Liver (tissue), 9 donors: ENCODE measurements around the gene NACAD. TPM values are rescaled to one million over a fixed set of nuclear protein-coding genes. Genes with fewer than 3 reads are reported as not detected.

ENCODE experiments used
- DNase-seq: peaks from one replicate; pipeline ENCODE4 v3.0.0-alpha.2; 2017; ENCODE audit warnings: low spot score
- H3K27ac ChIP-seq, 2 donors: one replicate each; pipeline ENCODE4 v1.7.0; 2013; ENCODE audit warnings: inconsistent platforms in 2 of 2, low read length in 2 of 2, control low read depth in 1 of 2, low read depth in 1 of 2, mild to moderate bottlenecking in 1 of 2
- H3K27me3 ChIP-seq, 4 donors: one replicate each; pipeline versions ENCODE4 v1.6.1 to v1.7.0; 2013; ENCODE audit warnings: low read length in 3 of 4, inconsistent platforms in 1 of 4, mild to moderate bottlenecking in 1 of 4, moderate library complexity in 1 of 4; ENCODE audit not compliant: control insufficient read depth in 4 of 4, insufficient read depth in 4 of 4
- H3K36me3 ChIP-seq, 4 donors: one replicate each; pipeline versions ENCODE4 v1.6.1 to v1.7.0; 2013; ENCODE audit warnings: low read length in 3 of 4, mild to moderate bottlenecking in 3 of 4, low read depth in 1 of 4, moderate library complexity in 1 of 4; ENCODE audit not compliant: control insufficient read depth in 4 of 4, insufficient read depth in 3 of 4
- H3K4me1 ChIP-seq, 4 donors: one replicate each; pipeline versions ENCODE4 v1.6.1 to v1.7.0; 2013; ENCODE audit warnings: low read length in 3 of 4, mild to moderate bottlenecking in 3 of 4, moderate library complexity in 1 of 4; ENCODE audit not compliant: control insufficient read depth in 4 of 4, insufficient read depth in 4 of 4
- H3K4me3 ChIP-seq, 3 donors: one replicate each; pipeline versions ENCODE4 v1.6.1 to v1.7.0; 2013; ENCODE audit warnings: low read length in 3 of 3, control low read depth in 1 of 3, low read depth in 1 of 3, mild to moderate bottlenecking in 1 of 3
- H3K9ac ChIP-seq, 2 donors: one replicate each; pipeline ENCODE4 v1.7.0; 2013; ENCODE audit warnings: low read length in 2 of 2, mild to moderate bottlenecking in 2 of 2, moderate library complexity in 2 of 2, control low read depth in 1 of 2, low read depth in 1 of 2
- H3K9me3 ChIP-seq, 4 donors: one replicate each; pipeline versions ENCODE4 v1.6.1 to v1.7.0; 2013; ENCODE audit warnings: low read length in 3 of 4; ENCODE audit not compliant: control insufficient read depth in 4 of 4
- ATF3 ChIP-seq: IDR thresholded peaks from 2 replicates; pipeline ENCODE4 v1.6.1; 2016; ENCODE audit warnings: antibody characterized with exemption
- CTCF ChIP-seq: fragments of 150-350 bp; IDR thresholded peaks from 2 replicates; pipeline ENCODE4 v1.5.1; 2017; ENCODE audit warnings: improper control_type of control experiment, low read depth, low read length; ENCODE audit not compliant: missing input control
- EGR1 ChIP-seq, 2 donors: IDR thresholded peaks; 2 replicates each; pipeline ENCODE4 v1.6.1; 2016 to 2018; ENCODE audit warnings: antibody characterized with exemption in 2 of 2, low read depth in 2 of 2
- FOXA1 ChIP-seq: IDR thresholded peaks from 2 replicates; pipeline ENCODE4 v1.6.1; 2016; ENCODE audit warnings: antibody characterized with exemption
- GABPA ChIP-seq, 2 donors: IDR thresholded peaks in 1 of 2; conservative IDR thresholded peaks in 1 of 2; 2 replicates each; pipeline ENCODE4 v1.6.1; 2016; ENCODE audit warnings: antibody characterized with exemption in 2 of 2, mild to moderate bottlenecking in 1 of 2, moderate library complexity in 1 of 2
- HNF4A ChIP-seq, 2 donors: conservative IDR thresholded peaks; 2 replicates each; pipeline ENCODE4 v1.6.1; 2016; ENCODE audit warnings: antibody characterized with exemption in 2 of 2, mild to moderate bottlenecking in 2 of 2
- JUND ChIP-seq, 2 donors: IDR thresholded peaks; 2 replicates each; pipeline ENCODE4 v1.6.1; 2016; ENCODE audit warnings: antibody characterized with exemption in 2 of 2
- MAX ChIP-seq: IDR thresholded peaks from 2 replicates; pipeline ENCODE4 v1.6.1; 2016; ENCODE audit warnings: antibody characterized with exemption
- NR2F2 ChIP-seq: IDR thresholded peaks from 2 replicates; pipeline ENCODE4 v1.6.1; 2016; ENCODE audit warnings: antibody characterized with exemption
- RXRA ChIP-seq, 2 donors: IDR thresholded peaks; 2 replicates each; pipeline ENCODE4 v1.6.1; 2017 to 2018; ENCODE audit warnings: antibody characterized with exemption in 2 of 2, mild to moderate bottlenecking in 1 of 2
- SP1 ChIP-seq: IDR thresholded peaks from 2 replicates; pipeline ENCODE4 v1.6.1; 2018; ENCODE audit warnings: antibody characterized with exemption, mild to moderate bottlenecking
- ZBTB33 ChIP-seq: IDR thresholded peaks from 2 replicates; pipeline ENCODE4 v1.6.1; 2016; ENCODE audit warnings: antibody characterized with exemption
- WGBS: extraction: QIAGEN DNeasy Blood & Tissue Kit; methylation state at CpG from one replicate; pipeline ENCODE4 v1.1.7; 2013; 5-methylcytosine and 5-hydroxymethylcytosine counted together
- polyA plus RNA-seq, 2 donors: library from polyadenylated mRNA; stranded (reverse) in 1 of 2; unstranded in 1 of 2; fragments of 200-250 nt in 1 of 2; fragments of >200 nt in 1 of 2; fragmentation: Nextera tagmentation in 1 of 2; extraction: Ambion mirVana in 1 of 2; gene quantifications; one replicate each; pipeline versions ENCODE4 v1.2.1 to v1.2.3, GENCODE V29; 2013 to 2015
- total RNA-seq, 2 donors: library from RNA; depleted of rRNA; stranded (reverse); fragments of >200 nt; gene quantifications; one replicate each; pipeline ENCODE4 v1.2.3, GENCODE V29; 2014
- TF ChIP-seq, protein P1 (sequence below): IDR thresholded peaks from 2 replicates; pipeline ENCODE4 v1.6.1; 2016; ENCODE audit warnings: antibody characterized with exemption, mild to moderate bottlenecking
- donor health status: healthy.
- donor health status: healthy.
- donor health status: healthy.
- donor health status: healthy.
- donor health status: healthy.

NACAD gene
- total and polyA plus RNA-seq, 4 donors = 0.03 to 0.14 (median 0.09) TPM

- DNase-seq = no peak
- H3K9ac ChIP-seq = no peak overlapping the region
- TF ChIP-seq RXRA (IDR thresholded peaks at IDR 0.05) = no peak
- TF ChIP-seq MAX = no peak
- no peaks in the 10 kb centered on the region for H3K9me3 ChIP-seq
- peaks cover 0 to 3% (median 0%) of the 10 kb centered on the region in 4 donors for H3K4me1 ChIP-seq
- H3K4me3 ChIP-seq = no peak overlapping the region
- no peaks in the 10 kb centered on the region for H3K27me3 ChIP-seq
- peaks cover 6 to 27% (median 20%) of the 10 kb centered on the region in 4 donors for H3K36me3 ChIP-seq
- 89% methylated on average over 1 of the region's 1 CpG for WGBS
- H3K27ac ChIP-seq = no peak overlapping the region
These were observed 26.9 kb downstream of the NACAD start for GRCh38 chr7:45061806-45062425.

DNA sequence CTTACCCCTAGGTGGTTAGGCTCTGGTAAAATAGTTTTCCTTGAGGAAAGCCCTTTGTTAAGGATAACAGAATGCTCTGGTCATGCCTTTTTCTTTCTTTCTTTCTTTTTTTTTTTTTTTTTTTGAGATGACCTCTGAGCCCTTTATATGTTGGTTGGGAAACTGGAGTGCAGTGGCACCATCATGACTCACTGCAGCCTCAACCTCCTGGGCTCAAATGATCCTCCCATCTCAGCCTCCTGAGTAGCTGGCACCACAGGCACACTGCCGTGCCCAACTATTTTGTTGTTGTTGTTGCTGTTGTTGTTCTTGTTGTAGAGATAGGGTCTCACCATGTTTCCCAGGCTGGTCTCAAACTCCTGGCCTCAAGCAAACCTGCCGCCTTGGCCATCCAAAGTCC is 27.4 kb downstream of the NACAD start:
- WGBS = 98% methylated on average over 2 of the region's 2 CpGs
- Histone ChIP-seq H3K27me3 (no peaks in the 10 kb centered on the region), H3K27ac (no peak overlapping the region), H3K36me3 (peaks cover 6 to 27% (median 19%) of the 10 kb centered on the region in 4 donors), H3K4me1 (peaks cover 0 to 3% (median 0%) of the 10 kb centered on the region in 4 donors), H3K4me3 (no peak overlapping the region), H3K9ac (no peak overlapping the region), H3K9me3 (no peaks in the 10 kb centered on the region)
- DNase-seq = no peak
- TF ChIP-seq, protein P1, sequence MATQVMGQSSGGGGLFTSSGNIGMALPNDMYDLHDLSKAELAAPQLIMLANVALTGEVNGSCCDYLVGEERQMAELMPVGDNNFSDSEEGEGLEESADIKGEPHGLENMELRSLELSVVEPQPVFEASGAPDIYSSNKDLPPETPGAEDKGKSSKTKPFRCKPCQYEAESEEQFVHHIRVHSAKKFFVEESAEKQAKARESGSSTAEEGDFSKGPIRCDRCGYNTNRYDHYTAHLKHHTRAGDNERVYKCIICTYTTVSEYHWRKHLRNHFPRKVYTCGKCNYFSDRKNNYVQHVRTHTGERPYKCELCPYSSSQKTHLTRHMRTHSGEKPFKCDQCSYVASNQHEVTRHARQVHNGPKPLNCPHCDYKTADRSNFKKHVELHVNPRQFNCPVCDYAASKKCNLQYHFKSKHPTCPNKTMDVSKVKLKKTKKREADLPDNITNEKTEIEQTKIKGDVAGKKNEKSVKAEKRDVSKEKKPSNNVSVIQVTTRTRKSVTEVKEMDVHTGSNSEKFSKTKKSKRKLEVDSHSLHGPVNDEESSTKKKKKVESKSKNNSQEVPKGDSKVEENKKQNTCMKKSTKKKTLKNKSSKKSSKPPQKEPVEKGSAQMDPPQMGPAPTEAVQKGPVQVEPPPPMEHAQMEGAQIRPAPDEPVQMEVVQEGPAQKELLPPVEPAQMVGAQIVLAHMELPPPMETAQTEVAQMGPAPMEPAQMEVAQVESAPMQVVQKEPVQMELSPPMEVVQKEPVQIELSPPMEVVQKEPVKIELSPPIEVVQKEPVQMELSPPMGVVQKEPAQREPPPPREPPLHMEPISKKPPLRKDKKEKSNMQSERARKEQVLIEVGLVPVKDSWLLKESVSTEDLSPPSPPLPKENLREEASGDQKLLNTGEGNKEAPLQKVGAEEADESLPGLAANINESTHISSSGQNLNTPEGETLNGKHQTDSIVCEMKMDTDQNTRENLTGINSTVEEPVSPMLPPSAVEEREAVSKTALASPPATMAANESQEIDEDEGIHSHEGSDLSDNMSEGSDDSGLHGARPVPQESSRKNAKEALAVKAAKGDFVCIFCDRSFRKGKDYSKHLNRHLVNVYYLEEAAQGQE = no peak
- TF ChIP-seq JUND (IDR thresholded peaks at IDR 0.05) (no peak), GABPA (IDR thresholded peaks at IDR 0.05 in 1 of 2, conservative IDR thresholded peaks at IDR 0.05 in 1 of 2) (no peak), ATF3 (no peak), FOXA1 (no peak), MAX (no peak), NR2F2 (no peak), EGR1 (IDR thresholded peaks at IDR 0.05; ENCODE audit: low read depth in 2 of 2) (no peak)

GRCh38 chr7:45060295-45060694 is 28.5 kb downstream of the NACAD start:
- peaks cover 2 to 22% (median 13%) of the 10 kb centered on the region in 4 donors for H3K36me3 ChIP-seq
- H3K4me1 ChIP-seq = peaks cover 0 to 3% (median 0%) of the 10 kb centered on the region in 4 donors
- H3K27ac ChIP-seq = no peak overlapping the region
- no peaks in the 10 kb centered on the region for H3K27me3 ChIP-seq
- no peak for DNase-seq
- WGBS = 96% methylated on average over 3 of the region's 3 CpGs
- no peak overlapping the region for H3K4me3 ChIP-seq
- no peak overlapping the region for H3K9ac ChIP-seq
- H3K9me3 ChIP-seq = no peaks in the 10 kb centered on the region
- no peak for TF ChIP-seq FOXA1
- no peak for TF ChIP-seq ZBTB33
- no peak for TF ChIP-seq SP1
- TF ChIP-seq MAX = no peak
- TF ChIP-seq CTCF = no peak
- no peak for TF ChIP-seq HNF4A (conservative IDR thresholded peaks at IDR 0.05)
- no peak for TF ChIP-seq EGR1 (IDR thresholded peaks at IDR 0.05; ENCODE audit: low read depth in 2 of 2)
- TF ChIP-seq, protein P1 = no peak
